HG02885 (cell line): ENCODE data around the gene JCAD.
"Not testable (repeated sequence)": the region's sequence is repeated elsewhere in the genome, so short reads cannot be mapped to it uniquely, and the experiment has no call there.

Experiments used
- ATAC-seq: cut with Tn5 transposase; IDR thresholded peaks from one replicate; pipeline ENCODE4 v1.9.1; 2021; ENCODE audit warnings: mild to moderate bottlenecking; ENCODE audit not compliant: unreplicated experiment, poor library complexity

JCAD gene

GRCh38 chr10:30002426-30003266 is 56.7 kb downstream of the JCAD start:
- ATAC-seq = peak; percentile 69

- no peak for ATAC-seq
Measured at GRCh38 chr10:30000802-30001571, 58.4 kb downstream of the JCAD start.

GRCh38 chr10:29998142-29998808 is 61.1 kb downstream of the JCAD start:
- ATAC-seq = peak; percentile 82

GRCh38 chr10:29994811-29995210 is 64.6 kb downstream of the JCAD start:
- no peak for ATAC-seq

GRCh38 chr10:29993319-29993915 is 66.0 kb downstream of the JCAD start:
- ATAC-seq = no peak

GRCh38 chr10:29992914-29993313 is 66.5 kb downstream of the JCAD start:
- ATAC-seq = no peak

GRCh38 chr10:29991382-29991781 is 68.0 kb downstream of the JCAD start:
- no peak for ATAC-seq

- ATAC-seq = no peak
Measured at GRCh38 chr10:29987471-29987870, 71.9 kb downstream of the JCAD start.

- ATAC-seq = no peak
Measured at GRCh38 chr10:29982997-29983648, 76.3 kb downstream of the JCAD start.

- ATAC-seq = no peak
Measured at GRCh38 chr10:29981510-29981909, 77.9 kb downstream of the JCAD start.

GRCh38 chr10:29980084-29980483 is 79.3 kb downstream of the JCAD start:
- no peak for ATAC-seq

- not testable (repeated sequence) for ATAC-seq
Measured at GRCh38 chr10:29979421-29979779, 80.0 kb downstream of the JCAD start.

GRCh38 chr10:29977171-29977570 is 82.2 kb downstream of the JCAD start:
- no peak for ATAC-seq

- no peak for ATAC-seq
Measured at GRCh38 chr10:29976134-29976533, 83.3 kb downstream of the JCAD start.

- no peak for ATAC-seq
Measured at GRCh38 chr10:29974773-29975172, 84.6 kb downstream of the JCAD start.

- ATAC-seq = no peak
Measured at GRCh38 chr10:29973921-29974320, 85.5 kb downstream of the JCAD start.

GRCh38 chr10:29970576-29970975 is 88.8 kb downstream of the JCAD start:
- ATAC-seq = no peak

- no peak for ATAC-seq
Measured at GRCh38 chr10:29970012-29970396, 89.4 kb downstream of the JCAD start.

- ATAC-seq = no peak
Measured at GRCh38 chr10:29969255-29970011, 90.0 kb downstream of the JCAD start.

- ATAC-seq = no peak
Measured at GRCh38 chr10:29968585-29968984, 90.8 kb downstream of the JCAD start.
